Neural cell (in vitro differentiated cells): Measurements from ENCODE around the gene MEX3A. TPM values are rescaled to one million over a fixed set of nuclear protein-coding genes. Genes with fewer than 3 reads are reported as not detected.

ENCODE experiments used
- H2AFZ ChIP-seq: fragments of 200-600, 300-800 bp; sonication (generic), shearing (Covaris generic); 2 replicates; pipeline ENCODE4 v1.6.0; 2014; ENCODE audit warnings: low read depth, mild to moderate bottlenecking, antibody characterized with exemption, low read length, moderate library complexity
- H3F3A ChIP-seq: fragments of 200-600 bp; shearing (Covaris generic); 2 replicates; pipeline ENCODE4 v1.6.1; 2016; ENCODE audit warnings: mild to moderate bottlenecking, moderate library complexity, mixed read lengths, antibody characterized with exemption, low read length; ENCODE audit not compliant: insufficient read depth, poor library complexity, severe bottlenecking
- H3K27ac ChIP-seq: fragments of 200-600, 300-800 bp; sonication (generic), shearing (Covaris generic); 2 replicates; pipeline ENCODE4 v1.5.1; 2014; ENCODE audit warnings: mild to moderate bottlenecking, low read length, moderate library complexity
- H3K27me3 ChIP-seq: fragments of 300-800, 200-600 bp; sonication (generic), shearing (Covaris generic); 2 replicates; pipeline ENCODE4 v1.6.0; 2014; ENCODE audit warnings: mild to moderate bottlenecking, low read depth, low read length, moderate library complexity; ENCODE audit not compliant: insufficient read depth
- H3K36me3 ChIP-seq: fragments of 300-800, 200-600 bp; sonication (generic), shearing (Covaris generic); 2 replicates; pipeline ENCODE4 v1.5.1; 2014; ENCODE audit warnings: mild to moderate bottlenecking, antibody characterized with exemption, low read length, moderate library complexity; ENCODE audit not compliant: insufficient read depth
- H3K4me2 ChIP-seq: fragments of 300-800, 200-600 bp; sonication (generic), shearing (Covaris generic); 2 replicates; pipeline ENCODE4 v1.6.0; 2014; ENCODE audit warnings: mild to moderate bottlenecking, low read length
- H3K4me3 ChIP-seq: fragments of 300-800, 200-600 bp; sonication (generic), shearing (Covaris generic); 2 replicates; pipeline ENCODE4 v1.5.1; 2014; ENCODE audit warnings: mild to moderate bottlenecking, low read length, moderate library complexity
- H3K79me2 ChIP-seq: fragments of 200-600 bp; shearing (Covaris generic); replicated peaks from 2 replicates; pipeline ENCODE4 v1.6.0; 2014; ENCODE audit warnings: mild to moderate bottlenecking, low read length, moderate library complexity; ENCODE audit not compliant: insufficient read depth
- H3K9ac ChIP-seq: fragments of 300-800, 200-600 bp; sonication (generic), shearing (Covaris generic); 2 replicates; pipeline ENCODE4 v1.6.1; 2016; ENCODE audit warnings: mild to moderate bottlenecking, low read length, mixed read lengths
- H3K9me2 ChIP-seq: fragments of 200-600 bp; shearing (Covaris generic); 2 replicates; pipeline ENCODE4 v1.6.1; 2016; ENCODE audit warnings: mild to moderate bottlenecking, low read length, mixed read lengths; ENCODE audit not compliant: insufficient read depth
- H3K9me3 ChIP-seq: fragments of 200-600, 300-800 bp; sonication (generic), shearing (Covaris generic); 2 replicates; pipeline ENCODE4 v1.6.1; 2016; ENCODE audit warnings: mild to moderate bottlenecking, mixed run types, low read length, moderate library complexity, mixed read lengths
- H4K20me1 ChIP-seq: fragments of 200-600 bp; shearing (Covaris generic); 2 replicates; pipeline ENCODE4 v1.6.1; 2016; ENCODE audit warnings: mild to moderate bottlenecking, mixed run types; ENCODE audit not compliant: insufficient read depth
- EP300 ChIP-seq: fragments of 450-650 bp; conservative IDR thresholded peaks from 2 replicates; pipeline ENCODE4 v1.6.1; 2014; ENCODE audit warnings: antibody characterized with exemption, mild to moderate bottlenecking, moderate library complexity; ENCODE audit not compliant: poor library complexity, severe bottlenecking
- EZH2 ChIP-seq: fragments of 200-600, 300-800 bp; shearing (Covaris generic), sonication (generic); IDR thresholded peaks from 2 replicates; pipeline ENCODE4 v1.6.1; 2014; ENCODE audit warnings: antibody characterized with exemption, low read length, borderline replicate concordance, mild to moderate bottlenecking; ENCODE audit not compliant: insufficient read depth, poor library complexity, severe bottlenecking
- MXI1 ChIP-seq: fragments of 450-650 bp; conservative IDR thresholded peaks from 2 replicates; pipeline ENCODE4 v1.6.1; 2014; ENCODE audit warnings: antibody characterized with exemption, mild to moderate bottlenecking; ENCODE audit not compliant: poor library complexity, severe bottlenecking
- POLR2AphosphoS5 ChIP-seq: IDR thresholded peaks from 2 replicates; pipeline ENCODE4 v1.6.1; 2012
- RAD21 ChIP-seq: fragments of 450-650 bp; conservative IDR thresholded peaks from 2 replicates; pipeline ENCODE4 v1.6.1; 2014; ENCODE audit warnings: antibody characterized with exemption, mild to moderate bottlenecking, moderate library complexity
- SMC3 ChIP-seq: fragments of 450-650 bp; conservative IDR thresholded peaks from 2 replicates; pipeline ENCODE4 v1.6.1; 2014; ENCODE audit warnings: antibody characterized with exemption, mild to moderate bottlenecking, moderate library complexity; ENCODE audit not compliant: poor library complexity
- TAF1 ChIP-seq: IDR thresholded peaks from 2 replicates; pipeline ENCODE4 v1.6.1; 2012; ENCODE audit warnings: low read depth
- polyA plus RNA-seq: library from polyadenylated mRNA; depleted of rRNA; stranded (reverse); fragments of >200 nt; gene quantifications from 2 replicates; pipeline ENCODE4 v1.2.3, GENCODE V29; 2014
- TF ChIP-seq, protein P1 (sequence below): IDR thresholded peaks from 2 replicates; pipeline ENCODE4 v1.6.1; 2012; ENCODE audit warnings: borderline replicate concordance
- TF ChIP-seq, protein P2 (sequence below): fragments of 450-650 bp; IDR thresholded peaks from 2 replicates; pipeline ENCODE4 v1.5.1; 2014; ENCODE audit warnings: antibody characterized with exemption, mild to moderate bottlenecking, moderate library complexity; ENCODE audit not compliant: poor library complexity, severe bottlenecking

The MEX3A gene
- polyA plus RNA-seq, 1 donor from 2014 or later, result 39.8 TPM

DNA sequence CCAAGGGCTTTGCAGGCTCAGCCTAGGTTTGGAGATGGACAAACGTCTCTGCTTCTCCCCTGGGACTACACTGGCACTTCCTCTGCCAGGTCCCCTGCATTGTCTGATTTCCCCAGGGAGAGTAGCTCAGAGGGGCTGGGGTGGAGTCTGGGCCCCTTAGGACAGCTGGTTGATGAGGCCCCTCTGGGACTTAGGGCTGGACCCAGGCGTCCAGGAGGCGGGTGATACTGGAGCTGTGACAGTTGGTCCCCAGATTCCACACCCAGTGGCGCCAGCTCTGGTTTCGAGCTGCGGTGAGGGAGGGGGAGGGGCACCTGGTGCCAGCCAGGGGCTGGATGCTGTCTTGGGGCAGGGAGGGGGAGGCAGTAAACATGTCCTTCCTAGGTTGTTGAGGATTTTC, 7.4 kb upstream of the MEX3A start:
- H3K36me3 ChIP-seq, result no peaks in the 10 kb centered on the region
- no peaks in the 10 kb centered on the region for H3K27me3 ChIP-seq
- no peak overlapping the region for H3K9ac ChIP-seq
- no peak overlapping the region for H2AFZ ChIP-seq
- peaks cover 27% of the 10 kb centered on the region for H4K20me1 ChIP-seq
- no peak overlapping the region for H3K4me2 ChIP-seq
- no peaks in the 10 kb centered on the region for H3K9me2 ChIP-seq
- H3F3A ChIP-seq, result no peaks in the 10 kb centered on the region
- H3K79me2 ChIP-seq, result peaks cover 87% of the 10 kb centered on the region
- TF ChIP-seq POLR2AphosphoS5 (no peak), EP300 (no peak), EZH2 (no peak), RAD21 (no peak), SMC3 (no peak), MXI1 (no peak), TAF1 (no peak)
- TF ChIP-seq, protein P1, sequence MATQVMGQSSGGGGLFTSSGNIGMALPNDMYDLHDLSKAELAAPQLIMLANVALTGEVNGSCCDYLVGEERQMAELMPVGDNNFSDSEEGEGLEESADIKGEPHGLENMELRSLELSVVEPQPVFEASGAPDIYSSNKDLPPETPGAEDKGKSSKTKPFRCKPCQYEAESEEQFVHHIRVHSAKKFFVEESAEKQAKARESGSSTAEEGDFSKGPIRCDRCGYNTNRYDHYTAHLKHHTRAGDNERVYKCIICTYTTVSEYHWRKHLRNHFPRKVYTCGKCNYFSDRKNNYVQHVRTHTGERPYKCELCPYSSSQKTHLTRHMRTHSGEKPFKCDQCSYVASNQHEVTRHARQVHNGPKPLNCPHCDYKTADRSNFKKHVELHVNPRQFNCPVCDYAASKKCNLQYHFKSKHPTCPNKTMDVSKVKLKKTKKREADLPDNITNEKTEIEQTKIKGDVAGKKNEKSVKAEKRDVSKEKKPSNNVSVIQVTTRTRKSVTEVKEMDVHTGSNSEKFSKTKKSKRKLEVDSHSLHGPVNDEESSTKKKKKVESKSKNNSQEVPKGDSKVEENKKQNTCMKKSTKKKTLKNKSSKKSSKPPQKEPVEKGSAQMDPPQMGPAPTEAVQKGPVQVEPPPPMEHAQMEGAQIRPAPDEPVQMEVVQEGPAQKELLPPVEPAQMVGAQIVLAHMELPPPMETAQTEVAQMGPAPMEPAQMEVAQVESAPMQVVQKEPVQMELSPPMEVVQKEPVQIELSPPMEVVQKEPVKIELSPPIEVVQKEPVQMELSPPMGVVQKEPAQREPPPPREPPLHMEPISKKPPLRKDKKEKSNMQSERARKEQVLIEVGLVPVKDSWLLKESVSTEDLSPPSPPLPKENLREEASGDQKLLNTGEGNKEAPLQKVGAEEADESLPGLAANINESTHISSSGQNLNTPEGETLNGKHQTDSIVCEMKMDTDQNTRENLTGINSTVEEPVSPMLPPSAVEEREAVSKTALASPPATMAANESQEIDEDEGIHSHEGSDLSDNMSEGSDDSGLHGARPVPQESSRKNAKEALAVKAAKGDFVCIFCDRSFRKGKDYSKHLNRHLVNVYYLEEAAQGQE, result no peak
- TF ChIP-seq, protein P2, sequence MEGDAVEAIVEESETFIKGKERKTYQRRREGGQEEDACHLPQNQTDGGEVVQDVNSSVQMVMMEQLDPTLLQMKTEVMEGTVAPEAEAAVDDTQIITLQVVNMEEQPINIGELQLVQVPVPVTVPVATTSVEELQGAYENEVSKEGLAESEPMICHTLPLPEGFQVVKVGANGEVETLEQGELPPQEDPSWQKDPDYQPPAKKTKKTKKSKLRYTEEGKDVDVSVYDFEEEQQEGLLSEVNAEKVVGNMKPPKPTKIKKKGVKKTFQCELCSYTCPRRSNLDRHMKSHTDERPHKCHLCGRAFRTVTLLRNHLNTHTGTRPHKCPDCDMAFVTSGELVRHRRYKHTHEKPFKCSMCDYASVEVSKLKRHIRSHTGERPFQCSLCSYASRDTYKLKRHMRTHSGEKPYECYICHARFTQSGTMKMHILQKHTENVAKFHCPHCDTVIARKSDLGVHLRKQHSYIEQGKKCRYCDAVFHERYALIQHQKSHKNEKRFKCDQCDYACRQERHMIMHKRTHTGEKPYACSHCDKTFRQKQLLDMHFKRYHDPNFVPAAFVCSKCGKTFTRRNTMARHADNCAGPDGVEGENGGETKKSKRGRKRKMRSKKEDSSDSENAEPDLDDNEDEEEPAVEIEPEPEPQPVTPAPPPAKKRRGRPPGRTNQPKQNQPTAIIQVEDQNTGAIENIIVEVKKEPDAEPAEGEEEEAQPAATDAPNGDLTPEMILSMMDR, result no peak
- no peaks in the 10 kb centered on the region for H3K9me3 ChIP-seq
- no peak overlapping the region for H3K4me3 ChIP-seq
- no peak overlapping the region for H3K27ac ChIP-seq

DNA sequence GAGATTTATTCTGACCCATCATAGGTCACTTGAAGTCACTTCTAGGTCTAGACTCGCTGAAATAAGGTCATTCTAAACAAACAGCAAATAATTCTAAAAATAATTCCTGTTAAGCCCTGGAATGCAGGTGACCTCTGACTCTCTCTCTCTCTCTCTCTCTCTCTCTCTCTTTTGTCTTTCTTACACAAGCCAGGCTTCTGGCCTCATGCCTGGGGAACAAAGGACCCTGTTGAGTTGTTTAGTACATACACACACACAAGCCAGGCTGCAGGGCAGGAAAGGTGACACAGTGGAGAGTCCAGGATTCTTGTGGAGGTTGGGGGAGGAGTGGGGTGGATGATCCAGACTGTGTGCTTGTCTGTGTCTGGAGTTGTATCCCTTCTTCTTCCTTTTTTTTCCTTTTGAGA, 4.0 kb upstream of the MEX3A start:
- peaks cover 92% of the 10 kb centered on the region for H3K79me2 ChIP-seq
- no peaks in the 10 kb centered on the region for H3F3A ChIP-seq
- H3K9me3 ChIP-seq, result no peaks in the 10 kb centered on the region
- H3K9me2 ChIP-seq, result no peaks in the 10 kb centered on the region
- peaks cover 27% of the 10 kb centered on the region for H4K20me1 ChIP-seq
- peak overlapping the region; percentile 93 for H3K4me3 ChIP-seq
- no peaks in the 10 kb centered on the region for H3K36me3 ChIP-seq
- no peak overlapping the region for H3K27ac ChIP-seq
- H2AFZ ChIP-seq, result no peak overlapping the region
- H3K27me3 ChIP-seq, result no peaks in the 10 kb centered on the region
- TF ChIP-seq MXI1, result no peak
- TF ChIP-seq RAD21, result no peak
- TF ChIP-seq, protein P2, result no peak
- no peak for TF ChIP-seq EP300
- TF ChIP-seq, protein P1, result no peak
- TF ChIP-seq EZH2, result no peak
- no peak for TF ChIP-seq POLR2AphosphoS5
- H3K4me2 ChIP-seq, result no peak overlapping the region
- H3K9ac ChIP-seq, result peak overlapping the region; percentile 31
